Naive B cell (primary cell): ENCODE results near the gene UBR3. TPM values are rescaled to one million over a fixed set of nuclear protein-coding genes. Genes with fewer than 3 reads are reported as not detected.

Experiments used
- ATAC-seq, 2 donors: fragments of 150-1000 bp; cut with Tn5 transposase; 2 replicates each; pipeline ENCODE4 v1.10.0; 2021; ENCODE audit warnings: low read depth in 2 of 2, mild to moderate bottlenecking in 2 of 2, moderate library complexity in 2 of 2
- DNase-seq: peaks from one replicate; pipeline ENCODE4 v3.0.0; 2022
- H3K27ac Mint-ChIP-seq, 6 donors: one replicate each; pipeline ENCODE4 v1.8.0; 2020 to 2022; ENCODE audit warnings: mild to moderate bottlenecking in 6 of 6, mixed read lengths in 6 of 6, moderate library complexity in 5 of 6, inconsistent platforms in 2 of 6
- H3K27me3 Mint-ChIP-seq, 3 donors: one replicate each; pipeline ENCODE4 v1.8.0; 2021 to 2022; ENCODE audit warnings: mixed read lengths in 3 of 3, mild to moderate bottlenecking in 1 of 3
- H3K36me3 Mint-ChIP-seq, 2 donors: one replicate each; pipeline ENCODE4 v1.8.0; 2020 to 2022; ENCODE audit warnings: mixed read lengths in 2 of 2, inconsistent platforms in 1 of 2, mild to moderate bottlenecking in 1 of 2
- H3K4me1 Mint-ChIP-seq, 3 donors: one replicate each; pipeline ENCODE4 v1.8.0; 2020 to 2022; ENCODE audit warnings: mixed read lengths in 3 of 3, inconsistent platforms in 1 of 3, mild to moderate bottlenecking in 1 of 3, moderate library complexity in 1 of 3
- H3K4me3 Mint-ChIP-seq, 8 donors: one replicate each; pipeline ENCODE4 v1.8.0; 2020 to 2022; ENCODE audit warnings: mild to moderate bottlenecking in 8 of 8, mixed read lengths in 8 of 8, moderate library complexity in 8 of 8, inconsistent platforms in 2 of 8
- H3K9me3 Mint-ChIP-seq, 7 donors: one replicate each; pipeline ENCODE4 v1.8.0; 2020 to 2022; ENCODE audit warnings: mixed read lengths in 7 of 7, mild to moderate bottlenecking in 5 of 7, inconsistent platforms in 2 of 7, moderate library complexity in 1 of 7
- polyA plus RNA-seq, 6 donors: library from polyadenylated mRNA; unstranded; fragments of 300-500 nt; fragmentation: Illumina TruSeq; gene quantifications; one replicate each; pipeline ENCODE4 v1.2.3, GENCODE V29; 2021; ENCODE audit warnings: low read depth in 6 of 6

UBR3 gene
- polyA plus RNA-seq, 6 donors from 2014 or later = 6.1 to 11.9 (median 7.1) TPM

- Mint-ChIP-seq H3K27ac (no peak overlapping the region), H3K4me3 (no peak overlapping the region), H3K4me1 (peaks cover 0 to 5% (median 0%) of the 10 kb centered on the region in 3 donors), H3K36me3 (peaks cover 38 to 47% of the 10 kb centered on the region in 2 donors), H3K27me3 (no peaks in the 10 kb centered on the region), H3K9me3 (peaks cover 0 to 5% (median 3%) of the 10 kb centered on the region in 7 donors)
- no peak for DNase-seq
- ATAC-seq = no peak
These were observed 207.3 kb downstream of the UBR3 start for GRCh38 chr2:170034596-170034995.

DNA sequence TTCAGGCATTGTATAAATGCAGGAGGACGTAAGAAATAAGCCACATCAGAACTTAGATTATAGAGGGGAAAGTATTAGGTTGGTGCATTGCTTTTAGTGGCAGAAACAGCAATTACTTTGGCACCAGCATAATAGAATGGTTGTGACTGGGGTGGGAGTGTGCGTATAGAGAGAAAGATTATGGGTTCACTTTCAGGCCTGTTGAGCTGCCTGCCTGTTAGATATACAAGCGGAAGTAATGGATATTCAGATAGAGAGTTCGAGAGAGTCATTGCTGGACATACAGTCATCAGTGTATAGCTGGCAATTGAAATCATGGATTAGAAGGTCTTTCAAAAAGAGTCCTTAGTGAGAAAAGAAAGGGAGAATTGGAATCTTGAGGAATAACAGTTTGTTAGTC, 211.5 kb downstream of the UBR3 start:
- DNase-seq (no peak), ATAC-seq (no peak)
- no peaks in the 10 kb centered on the region for H3K27me3 Mint-ChIP-seq
- peaks cover 0 to 5% (median 0%) of the 10 kb centered on the region in 3 donors for H3K4me1 Mint-ChIP-seq
- H3K27ac Mint-ChIP-seq = no peak overlapping the region
- H3K4me3 Mint-ChIP-seq = no peak overlapping the region
- no peaks in the 10 kb centered on the region for H3K9me3 Mint-ChIP-seq
- peaks cover 18 to 24% of the 10 kb centered on the region in 2 donors for H3K36me3 Mint-ChIP-seq

DNA sequence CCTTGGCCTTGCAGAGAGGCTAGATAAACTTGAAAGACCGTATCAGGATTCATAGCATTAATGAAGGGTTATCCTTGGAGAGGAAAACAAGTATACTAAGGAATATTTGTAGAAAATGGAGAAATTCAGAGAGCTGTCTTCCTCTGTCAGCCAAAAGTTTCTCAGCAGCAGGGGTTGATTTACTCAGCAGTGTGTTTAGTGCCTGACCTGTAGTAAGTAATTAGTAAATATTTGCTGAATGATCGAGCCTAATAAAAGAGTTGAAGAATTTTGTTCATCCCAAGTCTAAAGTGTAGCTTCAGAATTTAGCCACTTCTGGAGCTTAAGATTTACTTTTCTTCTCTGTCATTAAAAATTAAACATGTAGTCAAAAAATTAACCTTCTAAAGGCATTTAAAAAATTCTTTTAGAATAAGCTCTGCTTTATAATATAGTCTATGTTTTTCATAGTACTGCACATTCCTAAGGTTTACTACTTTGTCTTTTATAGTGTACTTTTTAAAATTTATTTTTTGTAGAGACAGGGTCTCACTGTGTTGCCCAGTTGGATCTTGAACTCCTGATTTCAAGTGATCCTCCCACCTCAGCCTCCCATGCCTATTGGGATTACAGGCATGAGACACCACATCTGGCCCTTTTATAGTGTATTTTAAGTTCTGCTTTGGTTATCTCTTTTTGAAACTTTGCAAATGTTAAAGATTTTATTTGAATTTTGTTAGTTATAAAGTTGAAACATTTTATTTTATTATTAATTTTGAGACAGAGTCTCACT, 212.3 kb downstream of the UBR3 start:
- no peaks in the 10 kb centered on the region for H3K27me3 Mint-ChIP-seq
- H3K36me3 Mint-ChIP-seq = peaks cover 14 to 18% of the 10 kb centered on the region in 2 donors
- H3K27ac Mint-ChIP-seq = no peak overlapping the region
- H3K9me3 Mint-ChIP-seq = no peaks in the 10 kb centered on the region
- H3K4me1 Mint-ChIP-seq = peaks cover 0 to 5% (median 0%) of the 10 kb centered on the region in 3 donors
- DNase-seq = no peak
- no peak overlapping the region for H3K4me3 Mint-ChIP-seq
- ATAC-seq = no peak

GRCh38 chr2:170044751-170045478, 217.7 kb downstream of the UBR3 start:
- DNase-seq (no peak), ATAC-seq (no peak)
- Mint-ChIP-seq H3K9me3 (no peaks in the 10 kb centered on the region), H3K4me3 (no peak overlapping the region), H3K4me1 (no peaks in the 10 kb centered on the region), H3K27me3 (no peaks in the 10 kb centered on the region), H3K36me3 (peaks cover 10 to 14% of the 10 kb centered on the region in 2 donors), H3K27ac (no peak overlapping the region)

DNA sequence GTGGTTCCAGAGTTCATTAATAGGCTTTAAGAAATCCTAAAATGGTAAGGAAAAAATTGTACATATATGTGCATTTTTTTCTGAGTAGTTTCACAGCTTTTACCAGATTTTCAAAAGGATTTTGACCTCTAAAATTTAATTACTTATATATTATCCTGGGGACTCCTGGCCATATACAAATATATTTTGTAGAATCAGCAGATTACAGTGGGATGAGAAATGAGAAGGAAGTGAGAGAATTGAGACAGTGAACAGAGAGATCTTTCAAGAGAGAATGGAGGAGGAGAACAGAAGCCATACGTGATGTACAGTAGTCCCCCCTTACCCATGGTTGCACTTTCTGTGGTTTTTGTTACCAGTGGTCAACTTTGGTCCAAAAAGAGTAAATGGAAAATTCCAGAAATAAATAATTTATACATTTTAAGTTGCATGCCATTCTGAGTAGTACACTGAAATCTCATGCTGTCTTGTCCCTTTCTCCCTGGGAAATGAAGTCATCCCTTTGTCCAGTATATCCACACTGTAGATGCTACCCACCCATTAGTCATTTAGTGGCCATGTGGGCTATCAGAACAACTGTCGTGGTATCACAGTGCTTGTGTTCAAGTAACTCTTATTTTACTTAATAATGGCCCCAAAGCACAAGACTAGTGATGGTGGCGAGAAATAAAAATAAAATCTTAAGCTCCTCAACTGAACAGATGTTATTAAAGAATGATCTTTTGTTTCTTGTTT, 220.2 kb downstream of the UBR3 start:
- peaks cover 16 to 30% of the 10 kb centered on the region in 2 donors for H3K36me3 Mint-ChIP-seq
- no peak overlapping the region for H3K4me3 Mint-ChIP-seq

GRCh38 chr2:170052151-170052550, 224.9 kb downstream of the UBR3 start:
- peaks cover 18 to 22% of the 10 kb centered on the region in 2 donors for H3K36me3 Mint-ChIP-seq
- no peaks in the 10 kb centered on the region for H3K27me3 Mint-ChIP-seq
- no peaks in the 10 kb centered on the region for H3K9me3 Mint-ChIP-seq
- no peak for DNase-seq
- H3K27ac Mint-ChIP-seq = no peak overlapping the region
- H3K4me3 Mint-ChIP-seq = no peak overlapping the region
- no peak for ATAC-seq
- peaks cover 0 to 2% (median 0%) of the 10 kb centered on the region in 3 donors for H3K4me1 Mint-ChIP-seq

More for the DNA sequence above, 220.2 kb downstream of the UBR3 start:
- no peaks in the 10 kb centered on the region for H3K9me3 Mint-ChIP-seq
- no peak overlapping the region for H3K27ac Mint-ChIP-seq
- H3K27me3 Mint-ChIP-seq = no peaks in the 10 kb centered on the region
- H3K4me1 Mint-ChIP-seq = no peaks in the 10 kb centered on the region
- no peak for DNase-seq
- ATAC-seq = no peak

- Mint-ChIP-seq H3K36me3 (peaks cover 20 to 30% of the 10 kb centered on the region in 2 donors), H3K4me3 (no peak overlapping the region), H3K27ac (no peak overlapping the region), H3K27me3 (no peaks in the 10 kb centered on the region), H3K9me3 (no peaks in the 10 kb centered on the region), H3K4me1 (peaks cover 2 to 10% (median 4%) of the 10 kb centered on the region in 3 donors)
- ATAC-seq (no peak), DNase-seq (no peak)
These were observed 227.7 kb downstream of the UBR3 start for GRCh38 chr2:170054997-170055396.

GRCh38 chr2:170056900-170057299, 229.6 kb downstream of the UBR3 start:
- ATAC-seq = no peak
- peaks cover 21 to 22% of the 10 kb centered on the region in 2 donors for H3K36me3 Mint-ChIP-seq

GRCh38 chr2:170063456-170064235, 236.4 kb downstream of the UBR3 start:
- H3K36me3 Mint-ChIP-seq = peaks cover 24 to 35% of the 10 kb centered on the region in 2 donors
- H3K27me3 Mint-ChIP-seq = no peaks in the 10 kb centered on the region
- no peak overlapping the region for H3K27ac Mint-ChIP-seq
- ATAC-seq (no peak), DNase-seq (no peak)
- H3K9me3 Mint-ChIP-seq = peaks cover 0 to 10% (median 3%) of the 10 kb centered on the region in 7 donors
- no peak overlapping the region for H3K4me3 Mint-ChIP-seq
- peaks cover 0 to under 1% (median 0%) of the 10 kb centered on the region in 3 donors for H3K4me1 Mint-ChIP-seq

More at GRCh38 chr2:170056900-170057299, 229.6 kb downstream of the UBR3 start:
- H3K9me3 Mint-ChIP-seq = no peaks in the 10 kb centered on the region
- no peaks in the 10 kb centered on the region for H3K27me3 Mint-ChIP-seq
- H3K4me3 Mint-ChIP-seq = no peak overlapping the region
- peaks cover 2 to 10% (median 4%) of the 10 kb centered on the region in 3 donors for H3K4me1 Mint-ChIP-seq
- no peak for DNase-seq
- peak overlapping the region in 1 of 6 donors; percentile 54 for H3K27ac Mint-ChIP-seq

DNA sequence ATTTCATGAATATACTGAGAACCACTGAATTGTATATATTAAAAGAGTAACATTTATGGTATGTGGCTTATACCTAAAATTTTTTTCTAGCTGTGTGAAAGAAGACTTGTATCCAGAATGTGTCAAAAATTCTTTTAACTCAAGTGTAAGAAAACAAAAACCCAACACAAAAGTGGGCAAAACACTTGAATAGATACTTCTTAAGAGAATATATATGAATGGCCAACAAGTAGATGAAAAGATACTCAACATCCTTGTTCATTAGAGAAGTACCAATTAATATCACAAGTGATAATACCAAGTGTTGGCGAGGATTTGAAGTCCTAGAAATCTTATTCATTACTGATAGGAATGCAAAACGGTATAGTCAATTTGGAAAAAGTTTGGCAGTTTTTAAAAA, 243.5 kb downstream of the UBR3 start:
- Mint-ChIP-seq H3K4me3 (no peak overlapping the region), H3K9me3 (peaks cover 4 to 31% (median 17%) of the 10 kb centered on the region in 7 donors), H3K27ac (no peak overlapping the region), H3K36me3 (peaks cover 50 to 56% of the 10 kb centered on the region in 2 donors), H3K4me1 (no peaks in the 10 kb centered on the region), H3K27me3 (no peaks in the 10 kb centered on the region)
- ATAC-seq (no peak), DNase-seq (no peak)

GRCh38 chr2:170073288-170073687, 246.0 kb downstream of the UBR3 start:
- ATAC-seq (no peak), DNase-seq (no peak)
- Mint-ChIP-seq H3K9me3 (peaks cover 4 to 30% (median 17%) of the 10 kb centered on the region in 7 donors), H3K27me3 (no peaks in the 10 kb centered on the region), H3K4me1 (no peaks in the 10 kb centered on the region), H3K36me3 (peaks cover 48 to 63% of the 10 kb centered on the region in 2 donors), H3K27ac (no peak overlapping the region), H3K4me3 (no peak overlapping the region)

DNA sequence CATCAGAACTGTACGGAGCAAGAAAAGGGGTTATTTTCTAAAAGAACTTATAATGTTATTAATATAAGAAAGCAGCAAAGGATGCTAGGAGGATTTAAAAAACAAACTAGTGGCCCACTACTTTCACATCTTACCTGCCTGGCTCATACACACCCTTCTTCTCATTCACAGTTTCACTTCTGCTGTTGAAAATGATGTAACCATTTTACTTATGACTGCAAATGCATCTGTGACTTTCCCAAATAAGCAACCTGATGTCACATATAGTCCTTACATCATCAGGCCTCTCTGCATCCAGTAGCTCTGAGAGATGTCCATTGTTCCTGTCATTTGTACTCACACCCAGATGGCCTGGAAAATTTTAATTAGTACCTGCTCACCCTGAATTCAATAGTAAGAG, 248.9 kb downstream of the UBR3 start:
- DNase-seq (no peak), ATAC-seq (no peak)
- H3K36me3 Mint-ChIP-seq = peaks cover 28 to 45% of the 10 kb centered on the region in 2 donors
- no peak overlapping the region for H3K4me3 Mint-ChIP-seq
- H3K9me3 Mint-ChIP-seq = peaks cover 0 to 7% (median 4%) of the 10 kb centered on the region in 7 donors
- H3K27ac Mint-ChIP-seq = peak overlapping the region in 1 of 6 donors; percentile 54
- H3K27me3 Mint-ChIP-seq = no peaks in the 10 kb centered on the region
- no peaks in the 10 kb centered on the region for H3K4me1 Mint-ChIP-seq
